Renal pelvis (tissue), 4 donors: ENCODE data around the gene DAB2. TPM values are rescaled to one million over a fixed set of nuclear protein-coding genes. Genes with fewer than 3 reads are reported as not detected.
"Not testable (repeated sequence)": the region's sequence is repeated elsewhere in the genome, so short reads cannot be mapped to it uniquely, and the experiment has no call there.

Experiments
- DNase-seq: peaks from one replicate; pipeline ENCODE4 v3.0.0-alpha.2; 2013
- polyA plus RNA-seq, 3 donors: library from polyadenylated mRNA; unstranded; fragments of 120-200 nt; gene quantifications; one replicate each; pipeline ENCODE4 v1.2.1, GENCODE V29; 2013; ENCODE audit not compliant: insufficient read length in 3 of 3

Gene DAB2
- polyA plus RNA-seq, 3 donors = 185 to 240 (median 235) TPM

DNA sequence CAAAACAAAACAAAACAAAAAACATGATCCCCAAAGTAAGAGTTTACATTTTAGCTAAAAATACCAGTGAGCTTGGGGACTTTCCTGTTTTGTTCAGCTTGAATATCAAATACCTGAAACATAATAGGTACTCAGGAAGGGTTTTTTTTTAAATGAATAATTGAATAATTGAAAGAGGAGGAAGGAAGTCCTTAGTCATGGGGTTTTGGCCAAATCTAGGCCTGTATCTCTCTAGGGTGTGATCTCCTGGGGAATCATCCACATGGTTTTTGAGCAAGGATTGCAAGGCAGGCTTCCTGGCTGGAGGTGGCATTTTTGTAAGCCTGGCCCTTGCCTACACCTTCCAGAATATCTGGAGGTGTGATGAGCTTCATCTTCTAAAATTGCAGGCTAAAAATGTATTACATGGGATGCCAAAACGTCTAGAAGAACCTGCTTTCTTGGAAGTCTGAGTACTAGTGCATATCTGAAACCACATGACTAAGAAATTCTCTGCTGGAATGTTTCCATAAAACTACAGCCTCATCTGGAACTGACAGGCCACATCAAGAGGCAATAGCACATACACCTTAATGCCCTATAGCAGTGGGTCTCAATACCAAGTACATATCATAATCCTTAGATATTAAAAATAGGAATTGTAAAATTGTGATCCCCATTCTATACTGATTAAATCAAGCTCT lies 70.9 kb downstream of the DAB2 start:
- no peak for DNase-seq

DNA sequence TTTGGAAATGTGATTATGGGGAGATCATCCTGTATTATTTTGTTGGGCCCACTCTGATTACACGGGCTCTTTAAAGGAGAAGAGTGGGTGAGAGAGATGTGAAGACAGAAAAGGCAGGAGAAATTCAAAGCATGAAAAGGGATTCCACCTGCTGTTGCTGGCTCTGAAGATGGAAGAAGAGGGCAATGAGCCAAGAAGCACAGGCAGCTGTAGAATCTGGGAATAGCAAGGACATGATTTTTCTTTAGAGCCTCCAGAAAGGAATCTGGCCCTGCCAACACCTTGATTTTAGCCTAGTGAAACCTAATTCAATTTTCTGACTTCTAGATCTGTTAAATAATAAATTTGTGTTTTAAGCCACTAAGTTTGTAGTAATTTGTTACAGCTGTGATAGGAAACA lies 71.8 kb downstream of the DAB2 start:
- DNase-seq = no peak

DNA sequence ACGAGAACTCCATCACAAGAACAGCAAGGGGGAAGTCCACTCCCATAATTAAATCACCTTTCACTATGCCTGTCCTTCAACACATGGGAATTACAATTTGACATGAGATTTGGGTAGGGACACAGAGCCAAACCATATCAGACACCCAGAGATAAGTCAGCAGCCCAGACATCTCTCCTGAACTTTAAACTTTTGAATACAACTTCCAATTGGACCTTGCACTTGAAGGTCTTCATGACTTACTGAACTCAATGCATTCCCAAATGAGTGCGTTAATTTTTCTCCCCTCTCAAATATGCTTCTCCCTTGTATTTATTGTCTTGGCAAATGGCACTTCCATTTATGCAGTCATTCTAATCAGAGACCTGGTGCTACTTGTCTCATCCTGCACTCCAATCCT lies 72.6 kb downstream of the DAB2 start:
- no peak for DNase-seq

GRCh38 chr5:39349484-39349883 lies 75.3 kb downstream of the DAB2 start:
- DNase-seq = no peak

DNA sequence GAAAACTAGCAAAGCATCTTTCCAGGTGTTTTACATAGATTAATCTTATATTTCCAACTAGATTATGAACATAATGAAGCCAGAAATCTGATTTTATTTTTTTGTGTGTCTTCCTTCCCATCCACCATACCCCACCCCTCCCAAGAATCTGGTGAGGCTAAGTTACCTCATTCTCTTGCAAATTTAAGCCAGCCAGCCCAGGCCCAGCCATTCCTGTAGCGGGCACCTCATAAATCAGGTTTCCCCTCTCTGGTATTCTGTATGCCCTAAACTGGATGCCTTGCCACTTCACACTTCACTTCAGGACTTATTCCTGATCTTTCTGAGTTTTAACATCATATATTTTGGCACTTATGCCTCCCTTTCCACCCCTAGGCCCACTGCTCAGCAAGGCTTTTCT lies 82.3 kb downstream of the DAB2 start:
- DNase-seq = no peak

DNA sequence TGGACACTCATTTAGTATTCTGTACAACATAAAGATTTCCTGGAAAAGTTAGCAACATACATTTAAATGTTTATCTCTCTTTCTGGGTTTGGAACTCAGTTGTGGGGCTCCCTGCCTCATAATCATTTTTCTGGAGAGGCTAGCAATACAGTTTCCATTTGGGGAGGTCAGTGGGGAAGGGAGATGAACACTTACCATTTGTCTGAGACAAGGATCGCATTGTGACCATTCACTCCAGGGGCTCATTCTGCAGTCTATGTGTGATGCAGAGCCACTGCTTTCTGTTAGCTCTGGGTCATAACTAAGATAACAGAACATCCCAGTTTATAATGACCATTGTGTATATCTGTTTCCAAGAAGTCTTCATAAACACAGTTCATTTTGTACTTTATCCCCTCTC lies 82.9 kb downstream of the DAB2 start:
- DNase-seq = no peak

- no peak for DNase-seq
Measured at GRCh38 chr5:39340506-39340905, 84.3 kb downstream of the DAB2 start.

DNA sequence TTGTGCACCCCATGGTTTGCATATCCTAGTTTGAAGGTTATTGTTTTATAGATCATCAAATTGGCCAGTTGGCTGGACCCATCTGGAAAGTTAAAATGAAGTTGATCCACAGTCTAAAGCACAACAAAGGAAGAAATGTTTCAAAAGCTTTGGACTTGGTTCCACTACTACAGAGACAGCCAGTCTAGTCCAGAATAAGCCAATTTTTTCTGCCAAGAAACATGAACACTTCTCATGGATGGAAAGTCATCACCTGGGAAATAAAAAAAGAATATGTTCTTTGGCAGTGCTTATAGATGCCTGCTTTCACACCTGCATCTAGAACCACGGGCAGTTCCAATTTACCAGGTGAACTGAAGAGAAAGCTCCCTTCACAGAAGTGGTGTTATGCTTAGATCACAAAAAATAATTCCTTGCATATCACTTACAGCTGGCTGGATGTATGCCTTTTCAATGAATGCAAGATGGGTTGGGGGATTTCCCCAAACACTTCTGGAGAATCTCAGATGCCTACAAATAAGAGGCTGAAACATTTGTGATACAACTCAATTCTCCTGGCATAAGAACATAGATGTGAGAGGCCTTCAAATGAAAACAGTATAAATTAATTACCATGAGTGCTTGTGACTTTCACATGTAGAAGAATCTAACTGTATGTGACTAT lies 87.4 kb downstream of the DAB2 start:
- DNase-seq = no peak

GRCh38 chr5:39334296-39334695 lies 90.5 kb downstream of the DAB2 start:
- not testable (repeated sequence) for DNase-seq

DNA sequence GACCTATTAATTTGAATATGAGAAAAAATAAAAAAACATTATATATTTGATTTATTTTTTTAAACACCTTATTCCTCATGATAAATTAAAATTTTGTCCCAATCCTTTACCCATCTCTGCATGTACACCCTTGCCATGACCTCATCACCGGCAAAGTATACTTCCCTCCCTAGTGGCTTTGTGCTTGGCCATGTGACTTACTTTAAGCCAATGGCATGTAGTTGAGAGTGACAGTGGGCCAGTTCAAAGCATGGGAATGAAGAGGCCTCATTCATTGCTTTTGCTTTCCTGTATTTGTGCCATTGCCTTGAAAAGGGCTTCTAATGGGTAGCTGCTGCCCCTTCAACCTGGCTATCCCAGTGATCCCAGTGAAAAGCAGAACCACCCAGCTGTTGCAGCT lies 91.7 kb downstream of the DAB2 start:
- no peak for DNase-seq

- DNase-seq = no peak
Measured at GRCh38 chr5:39331861-39332381, 92.9 kb downstream of the DAB2 start.

DNA sequence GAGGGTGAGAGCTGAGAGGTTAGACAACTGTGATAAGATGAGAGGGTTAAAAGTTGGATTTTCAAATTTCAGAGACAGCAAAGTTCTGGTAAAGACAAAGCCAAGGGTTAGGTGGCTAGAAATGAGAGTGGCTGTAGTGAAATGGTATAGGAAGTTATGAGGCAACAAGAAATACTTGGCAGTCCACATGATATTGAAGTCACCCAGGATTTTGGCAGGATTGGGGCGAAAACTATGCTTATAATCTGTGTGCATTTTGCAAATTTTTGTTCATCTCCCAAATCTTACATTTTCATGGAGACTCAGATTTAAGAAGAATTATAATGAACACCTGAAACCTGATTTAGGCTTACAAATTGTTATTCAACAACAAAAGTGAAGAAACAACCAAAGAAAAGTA lies 96.0 kb downstream of the DAB2 start:
- no peak for DNase-seq

- no peak for DNase-seq
Measured at GRCh38 chr5:39323542-39323941, 101.2 kb downstream of the DAB2 start.

Other genes with a start within 250 kb of the DAB2 start
- 1 to 10 TPM; 3.7 to 4.8 (median 4.1) TPM for gene FYB1, start 205.4 kb downstream of the DAB2 start, polyA plus RNA-seq
- under 1 TPM; 0.37 to 0.53 (median 0.44) TPM for gene C9, start 60.5 kb downstream of the DAB2 start, polyA plus RNA-seq